ENCODE measurements around the gene OAS3.

- TF ChIP-seq POLR2A (IDR thresholded peaks at IDR 0.05), result no peak
- no peak for TF ChIP-seq CTCF (IDR thresholded peaks at IDR 0.05)
Observed at GRCh38 chr12:112937741-112938719, at the start of gene OAS3.

Data from breast epithelium (tissue), 3 donors.